ENCODE data around the gene MPV17. TPM values are rescaled to one million over a fixed set of nuclear protein-coding genes. Genes with fewer than 3 reads are reported as not detected.

MPV17 gene
- total and polyA plus RNA-seq, 12 donors: 96.8 to 568 (median 165) TPM

- intact Hi-C loops (cut with DNase I): no loop called here
- WGBS, 4 donors: 3 to 8% (median 5%) methylated on average over 16 to 40 of the region's 40 CpGs
- Histone ChIP-seq H3K9me3 (replicated peaks in 1 of 3) (no peaks in the 10 kb centered on the region), H3K4me1 (replicated peaks in 1 of 2) (peaks cover 23 to 37% of the 10 kb centered on the region in 2 donors), H3K4me3 (peak overlapping the region in 2 of 4 donors; percentile 20 to 67), H3K27me3 (peaks cover 7% of the 10 kb centered on the region), H3K36me3 (replicated peaks in 1 of 2) (no peaks in the 10 kb centered on the region), H3K27ac (no peak overlapping the region)
- no peak for DNase-seq
- TF ChIP-seq POLR2A (IDR thresholded peaks at IDR 0.05): no peak
- TF ChIP-seq, protein P1, sequence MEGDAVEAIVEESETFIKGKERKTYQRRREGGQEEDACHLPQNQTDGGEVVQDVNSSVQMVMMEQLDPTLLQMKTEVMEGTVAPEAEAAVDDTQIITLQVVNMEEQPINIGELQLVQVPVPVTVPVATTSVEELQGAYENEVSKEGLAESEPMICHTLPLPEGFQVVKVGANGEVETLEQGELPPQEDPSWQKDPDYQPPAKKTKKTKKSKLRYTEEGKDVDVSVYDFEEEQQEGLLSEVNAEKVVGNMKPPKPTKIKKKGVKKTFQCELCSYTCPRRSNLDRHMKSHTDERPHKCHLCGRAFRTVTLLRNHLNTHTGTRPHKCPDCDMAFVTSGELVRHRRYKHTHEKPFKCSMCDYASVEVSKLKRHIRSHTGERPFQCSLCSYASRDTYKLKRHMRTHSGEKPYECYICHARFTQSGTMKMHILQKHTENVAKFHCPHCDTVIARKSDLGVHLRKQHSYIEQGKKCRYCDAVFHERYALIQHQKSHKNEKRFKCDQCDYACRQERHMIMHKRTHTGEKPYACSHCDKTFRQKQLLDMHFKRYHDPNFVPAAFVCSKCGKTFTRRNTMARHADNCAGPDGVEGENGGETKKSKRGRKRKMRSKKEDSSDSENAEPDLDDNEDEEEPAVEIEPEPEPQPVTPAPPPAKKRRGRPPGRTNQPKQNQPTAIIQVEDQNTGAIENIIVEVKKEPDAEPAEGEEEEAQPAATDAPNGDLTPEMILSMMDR (IDR thresholded peaks at IDR 0.05): no peak
Observed at GRCh38 chr2:27261926-27262298, 61.0 kb downstream of the MPV17 start.

DNA sequence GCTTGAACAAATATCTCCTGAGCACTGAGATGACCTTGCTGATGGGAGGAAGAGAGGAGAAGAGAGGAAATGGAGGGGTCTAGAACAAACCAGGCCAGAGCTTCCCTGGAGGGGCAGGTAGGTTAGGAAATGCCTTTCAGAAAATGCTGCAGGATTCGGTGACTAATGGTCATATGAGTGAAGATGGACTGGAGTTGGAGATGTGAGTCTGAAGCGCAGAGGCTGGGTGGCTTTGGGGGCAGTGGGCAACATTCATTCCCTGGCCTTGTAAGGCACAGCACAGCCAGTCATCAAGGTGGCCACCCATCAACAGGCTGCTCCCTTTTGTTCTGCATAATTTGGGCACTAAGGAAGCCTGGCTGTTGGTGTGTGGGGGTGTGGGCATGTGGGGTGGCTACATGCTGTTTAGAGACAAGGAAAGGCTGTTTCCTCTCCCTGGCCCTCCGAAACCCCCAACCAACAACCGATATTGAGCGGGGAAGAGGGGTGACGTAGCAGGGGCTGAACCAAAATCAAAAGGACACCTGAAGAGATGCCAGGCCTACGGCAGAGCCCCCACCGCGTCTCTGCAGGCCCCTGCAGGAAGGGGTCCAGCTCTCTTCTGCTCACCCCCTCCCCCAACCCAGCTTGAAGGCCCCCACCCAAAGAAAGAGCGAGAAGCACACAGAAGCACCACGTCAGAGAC lies 61.5 kb downstream of the MPV17 start:
- Histone ChIP-seq H3K4me3 (no peak overlapping the region), H3K9me3 (replicated peaks in 1 of 3) (no peaks in the 10 kb centered on the region), H3K36me3 (replicated peaks in 1 of 2) (no peaks in the 10 kb centered on the region), H3K4me1 (replicated peaks in 1 of 2) (peaks cover 23 to 37% of the 10 kb centered on the region in 2 donors), H3K27me3 (peaks cover 7% of the 10 kb centered on the region), H3K27ac (no peak overlapping the region)
- DNase-seq: no peak
- intact Hi-C loops (cut with DNase I): no loop called here
- 58 to 68% (median 64%) methylated on average over 11 of the region's 11 CpGs for WGBS, 4 donors
- TF ChIP-seq, protein P1 (IDR thresholded peaks at IDR 0.05): no peak
- TF ChIP-seq POLR2A (IDR thresholded peaks at IDR 0.05): no peak

Other genes starting within 250 kb of the MPV17 start
- gene EMILIN1, start 244.5 kb downstream of the MPV17 start, total RNA-seq: 100 to 1,000 TPM in 5 of 9 donors, 10 to 100 TPM in 4; 17.7 to 243 (median 115) TPM
- 100 to 1,000 TPM in 1 of 3 donors, 10 to 100 TPM in 1, 1 to 10 TPM in 1; 4.2 to 168 (median 84.4) TPM for gene EMILIN1, start 244.5 kb downstream of the MPV17 start, polyA plus RNA-seq
- 10 to 100 TPM in 4 of 9 donors, 1 to 10 TPM in 5; 4.0 to 14.4 (median 9.0) TPM for gene KHK, start 236.3 kb downstream of the MPV17 start, total RNA-seq
- 1 to 10 TPM; 3.3 to 6.7 (median 4.9) TPM for gene KHK, start 236.3 kb downstream of the MPV17 start, polyA plus RNA-seq
- 1 to 10 TPM in 4 of 9 donors, under 1 TPM in 4, not detected in 1; 0.52 to 4.7 (median 1.0) TPM for gene CGREF1, start 204.0 kb downstream of the MPV17 start, total RNA-seq
- 1 to 10 TPM; 1.8 to 2.0 (median 2.0) TPM for gene CGREF1, start 204.0 kb downstream of the MPV17 start, polyA plus RNA-seq
- gene ABHD1, start 199.3 kb downstream of the MPV17 start, total RNA-seq: 1 to 10 TPM in 6 of 9 donors, under 1 TPM in 2, not detected in 1; 0.61 to 3.3 (median 1.5) TPM
- 1 to 10 TPM in 2 of 3 donors, under 1 TPM in 1; 0.90 to 6.0 (median 4.4) TPM for gene ABHD1, start 199.3 kb downstream of the MPV17 start, polyA plus RNA-seq
- gene PREB, start 188.5 kb downstream of the MPV17 start, total RNA-seq: 10 to 100 TPM; 47.0 to 91.5 (median 64.6) TPM
- gene PREB, start 188.5 kb downstream of the MPV17 start, polyA plus RNA-seq: 10 to 100 TPM; 44.1 to 68.5 (median 67.8) TPM
- not detected for gene PRR30, start 183.7 kb downstream of the MPV17 start, total RNA-seq
- not detected for gene PRR30, start 183.7 kb downstream of the MPV17 start, polyA plus RNA-seq
- gene TCF23, start 174.1 kb downstream of the MPV17 start, total RNA-seq: under 1 TPM in 7 of 9 donors, not detected in 2; under 0.01 to 0.35 (median 0.08) TPM
- under 1 TPM in 2 of 3 donors, not detected in 1; 0.03 to 0.24 TPM for gene TCF23, start 174.1 kb downstream of the MPV17 start, polyA plus RNA-seq
- 100 to 1,000 TPM; 124 to 292 (median 155) TPM for gene ATRAID, start 111.1 kb downstream of the MPV17 start, total RNA-seq
- 100 to 1,000 TPM; 139 to 228 (median 190) TPM for gene ATRAID, start 111.1 kb downstream of the MPV17 start, polyA plus RNA-seq
- gene SLC5A6, start 110.8 kb downstream of the MPV17 start, total RNA-seq: 10 to 100 TPM; 13.5 to 35.0 (median 18.5) TPM
- 10 to 100 TPM; 17.8 to 30.1 (median 18.1) TPM for gene SLC5A6, start 110.8 kb downstream of the MPV17 start, polyA plus RNA-seq
- 10 to 100 TPM; 13.1 to 70.5 (median 19.0) TPM for gene CAD, start 105.7 kb downstream of the MPV17 start, total RNA-seq
- gene CAD, start 105.7 kb downstream of the MPV17 start, polyA plus RNA-seq: 10 to 100 TPM in 2 of 3 donors, 1 to 10 TPM in 1; 8.9 to 25.8 (median 13.9) TPM
- gene SLC30A3, start 60.0 kb downstream of the MPV17 start, total RNA-seq: 1 to 10 TPM in 8 of 9 donors, not detected in 1; 1.4 to 5.6 (median 3.1) TPM
- 1 to 10 TPM in 2 of 3 donors, under 1 TPM in 1; 0.27 to 1.5 (median 1.3) TPM for gene SLC30A3, start 60.0 kb downstream of the MPV17 start, polyA plus RNA-seq
- 1 to 10 TPM in 3 of 9 donors, under 1 TPM in 3, not detected in 3; 0.14 to 2.0 (median 0.99) TPM for gene DNAJC5G, start 47.7 kb downstream of the MPV17 start, total RNA-seq
- 1 to 10 TPM in 1 of 3 donors, under 1 TPM in 1, not detected in 1; 0.88 to 2.9 TPM for gene DNAJC5G, start 47.7 kb downstream of the MPV17 start, polyA plus RNA-seq
- gene TRIM54, start 40.7 kb downstream of the MPV17 start, total RNA-seq: 10 to 100 TPM in 6 of 9 donors, 1 to 10 TPM in 3; 1.2 to 27.7 (median 12.7) TPM
- 10 to 100 TPM in 2 of 3 donors, 1 to 10 TPM in 1; 2.1 to 47.1 (median 21.1) TPM for gene TRIM54, start 40.7 kb downstream of the MPV17 start, polyA plus RNA-seq
- gene UCN, start 14.7 kb downstream of the MPV17 start, total RNA-seq: 1 to 10 TPM; 2.1 to 7.2 (median 3.9) TPM
- gene UCN, start 14.7 kb downstream of the MPV17 start, polyA plus RNA-seq: 10 to 100 TPM in 2 of 3 donors, under 1 TPM in 1; 0.42 to 14.9 (median 11.3) TPM
- 10 to 100 TPM; 30.6 to 60.4 (median 47.2) TPM for gene GTF3C2, start 33.7 kb upstream of the MPV17 start, total RNA-seq
- 10 to 100 TPM; 52.3 to 73.9 (median 60.9) TPM for gene GTF3C2, start 33.7 kb upstream of the MPV17 start, polyA plus RNA-seq
- gene EIF2B4, start 47.2 kb upstream of the MPV17 start, total RNA-seq: 10 to 100 TPM; 34.2 to 51.5 (median 43.2) TPM
- gene EIF2B4, start 47.2 kb upstream of the MPV17 start, polyA plus RNA-seq: 100 to 1,000 TPM in 2 of 3 donors, 10 to 100 TPM in 1; 55.3 to 165 (median 131) TPM
- gene SNX17, start 47.5 kb upstream of the MPV17 start, total RNA-seq: 100 to 1,000 TPM; 119 to 174 (median 130) TPM
- gene SNX17, start 47.5 kb upstream of the MPV17 start, polyA plus RNA-seq: 10 to 100 TPM; 66.8 to 89.0 (median 79.0) TPM
- gene ZNF513, start 57.6 kb upstream of the MPV17 start, total RNA-seq: 10 to 100 TPM in 7 of 9 donors, 1 to 10 TPM in 2; 3.1 to 29.2 (median 15.6) TPM
- gene ZNF513, start 57.6 kb upstream of the MPV17 start, polyA plus RNA-seq: 10 to 100 TPM in 2 of 3 donors, 1 to 10 TPM in 1; 6.1 to 83.7 (median 72.5) TPM
- 10 to 100 TPM; 50.1 to 78.9 (median 60.6) TPM for gene PPM1G, start 86.5 kb upstream of the MPV17 start, total RNA-seq
- 100 to 1,000 TPM in 1 of 3 donors, 10 to 100 TPM in 2; 51.0 to 107 (median 54.7) TPM for gene PPM1G, start 86.5 kb upstream of the MPV17 start, polyA plus RNA-seq
- gene NRBP1, start 105.5 kb upstream of the MPV17 start, total RNA-seq: 100 to 1,000 TPM in 1 of 9 donors, 10 to 100 TPM in 8; 48.4 to 100 (median 75.4) TPM
- gene NRBP1, start 105.5 kb upstream of the MPV17 start, polyA plus RNA-seq: 100 to 1,000 TPM in 1 of 3 donors, 10 to 100 TPM in 2; 52.7 to 126 (median 58.1) TPM
- gene KRTCAP3, start 119.3 kb upstream of the MPV17 start, total RNA-seq: 1 to 10 TPM; 1.2 to 8.2 (median 4.2) TPM
- 1 to 10 TPM; 1.4 to 6.4 (median 5.4) TPM for gene KRTCAP3, start 119.3 kb upstream of the MPV17 start, polyA plus RNA-seq
- gene IFT172, start 166.6 kb upstream of the MPV17 start, total RNA-seq: 10 to 100 TPM in 8 of 9 donors, 1 to 10 TPM in 1; 6.3 to 28.1 (median 15.7) TPM
- gene IFT172, start 166.6 kb upstream of the MPV17 start, polyA plus RNA-seq: 100 to 1,000 TPM in 1 of 3 donors, 10 to 100 TPM in 1, 1 to 10 TPM in 1; 9.8 to 113 (median 75.6) TPM
- 100 to 1,000 TPM in 6 of 9 donors, 10 to 100 TPM in 3; 35.3 to 321 (median 115) TPM for gene FNDC4, start 172.1 kb upstream of the MPV17 start, total RNA-seq
- 100 to 1,000 TPM in 2 of 3 donors, 10 to 100 TPM in 1; 51.3 to 331 (median 101) TPM for gene FNDC4, start 172.1 kb upstream of the MPV17 start, polyA plus RNA-seq
- gene GCKR, start 173.7 kb upstream of the MPV17 start, total RNA-seq: 10 to 100 TPM in 2 of 9 donors, 1 to 10 TPM in 6, under 1 TPM in 1; 0.24 to 24.0 (median 6.3) TPM
- 10 to 100 TPM in 2 of 3 donors, 1 to 10 TPM in 1; 9.4 to 29.4 (median 17.3) TPM for gene GCKR, start 173.7 kb upstream of the MPV17 start, polyA plus RNA-seq

All from adrenal gland (tissue), 12 donors.